ENCODE measurements around the gene PCSK7.

DNA sequence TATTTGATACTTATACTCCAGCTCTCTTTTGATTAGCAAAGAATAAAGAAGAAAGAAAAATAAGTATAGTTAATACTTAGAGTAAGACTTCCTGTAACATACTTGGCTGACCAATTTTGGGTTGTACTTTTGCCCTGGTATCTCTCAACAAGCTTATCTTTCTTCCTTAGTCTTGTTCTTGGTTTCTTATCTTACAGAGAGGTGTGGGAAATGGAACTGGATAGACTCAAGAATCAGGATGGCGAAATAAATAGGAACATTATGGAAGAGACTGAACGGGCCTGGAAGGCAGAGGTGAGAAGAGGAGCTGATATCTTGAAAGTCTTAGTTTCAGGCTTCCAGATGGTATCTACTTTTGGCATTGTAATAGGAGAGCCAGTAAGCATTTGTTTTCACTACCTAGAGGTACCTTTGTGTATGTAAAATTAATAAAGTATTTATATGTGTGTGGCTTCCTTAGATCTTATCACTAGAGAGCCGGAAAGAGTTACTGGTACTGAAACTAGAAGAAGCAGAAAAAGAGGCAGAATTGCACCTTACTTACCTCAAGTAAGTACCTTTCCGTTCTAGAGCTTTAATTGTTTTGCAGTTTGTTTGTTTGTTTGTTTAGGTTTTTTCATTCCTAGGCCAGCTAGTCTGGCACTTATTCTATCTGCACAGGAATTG lies 48.0 kb upstream of the PCSK7 start:
- TF ChIP-seq, protein P1, sequence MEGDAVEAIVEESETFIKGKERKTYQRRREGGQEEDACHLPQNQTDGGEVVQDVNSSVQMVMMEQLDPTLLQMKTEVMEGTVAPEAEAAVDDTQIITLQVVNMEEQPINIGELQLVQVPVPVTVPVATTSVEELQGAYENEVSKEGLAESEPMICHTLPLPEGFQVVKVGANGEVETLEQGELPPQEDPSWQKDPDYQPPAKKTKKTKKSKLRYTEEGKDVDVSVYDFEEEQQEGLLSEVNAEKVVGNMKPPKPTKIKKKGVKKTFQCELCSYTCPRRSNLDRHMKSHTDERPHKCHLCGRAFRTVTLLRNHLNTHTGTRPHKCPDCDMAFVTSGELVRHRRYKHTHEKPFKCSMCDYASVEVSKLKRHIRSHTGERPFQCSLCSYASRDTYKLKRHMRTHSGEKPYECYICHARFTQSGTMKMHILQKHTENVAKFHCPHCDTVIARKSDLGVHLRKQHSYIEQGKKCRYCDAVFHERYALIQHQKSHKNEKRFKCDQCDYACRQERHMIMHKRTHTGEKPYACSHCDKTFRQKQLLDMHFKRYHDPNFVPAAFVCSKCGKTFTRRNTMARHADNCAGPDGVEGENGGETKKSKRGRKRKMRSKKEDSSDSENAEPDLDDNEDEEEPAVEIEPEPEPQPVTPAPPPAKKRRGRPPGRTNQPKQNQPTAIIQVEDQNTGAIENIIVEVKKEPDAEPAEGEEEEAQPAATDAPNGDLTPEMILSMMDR (IDR thresholded peaks at IDR 0.05 in 2 of 3, conservative IDR thresholded peaks at IDR 0.05 in 1 of 3; ENCODE audit: control insufficient read depth in 2 of 3, extremely low read depth in 1 of 3, insufficient read depth in 1 of 3, low read depth in 3 of 3, low read length in 3 of 3): no peak
- no peak for TF ChIP-seq SP1 (IDR thresholded peaks at IDR 0.05; ENCODE audit: low read depth, low read length)
- no peak for TF ChIP-seq YY1 (IDR thresholded peaks at IDR 0.05; ENCODE audit: low read depth, low read length)
- no peak for TF ChIP-seq ZNF274 (IDR thresholded peaks at IDR 0.05; ENCODE audit: insufficient read depth, insufficient read length)
- TF ChIP-seq TAF1 (IDR thresholded peaks at IDR 0.05; ENCODE audit: borderline replicate concordance, low read depth, low read length): no peak
- TF ChIP-seq POLR2A (IDR thresholded peaks at IDR 0.05; ENCODE audit: low read depth, low read length): no peak
- no peak for TF ChIP-seq EZH2 (IDR thresholded peaks at IDR 0.05; ENCODE audit: borderline replicate concordance, control insufficient read depth, low read depth, low read length)
- TF ChIP-seq, protein P2, sequence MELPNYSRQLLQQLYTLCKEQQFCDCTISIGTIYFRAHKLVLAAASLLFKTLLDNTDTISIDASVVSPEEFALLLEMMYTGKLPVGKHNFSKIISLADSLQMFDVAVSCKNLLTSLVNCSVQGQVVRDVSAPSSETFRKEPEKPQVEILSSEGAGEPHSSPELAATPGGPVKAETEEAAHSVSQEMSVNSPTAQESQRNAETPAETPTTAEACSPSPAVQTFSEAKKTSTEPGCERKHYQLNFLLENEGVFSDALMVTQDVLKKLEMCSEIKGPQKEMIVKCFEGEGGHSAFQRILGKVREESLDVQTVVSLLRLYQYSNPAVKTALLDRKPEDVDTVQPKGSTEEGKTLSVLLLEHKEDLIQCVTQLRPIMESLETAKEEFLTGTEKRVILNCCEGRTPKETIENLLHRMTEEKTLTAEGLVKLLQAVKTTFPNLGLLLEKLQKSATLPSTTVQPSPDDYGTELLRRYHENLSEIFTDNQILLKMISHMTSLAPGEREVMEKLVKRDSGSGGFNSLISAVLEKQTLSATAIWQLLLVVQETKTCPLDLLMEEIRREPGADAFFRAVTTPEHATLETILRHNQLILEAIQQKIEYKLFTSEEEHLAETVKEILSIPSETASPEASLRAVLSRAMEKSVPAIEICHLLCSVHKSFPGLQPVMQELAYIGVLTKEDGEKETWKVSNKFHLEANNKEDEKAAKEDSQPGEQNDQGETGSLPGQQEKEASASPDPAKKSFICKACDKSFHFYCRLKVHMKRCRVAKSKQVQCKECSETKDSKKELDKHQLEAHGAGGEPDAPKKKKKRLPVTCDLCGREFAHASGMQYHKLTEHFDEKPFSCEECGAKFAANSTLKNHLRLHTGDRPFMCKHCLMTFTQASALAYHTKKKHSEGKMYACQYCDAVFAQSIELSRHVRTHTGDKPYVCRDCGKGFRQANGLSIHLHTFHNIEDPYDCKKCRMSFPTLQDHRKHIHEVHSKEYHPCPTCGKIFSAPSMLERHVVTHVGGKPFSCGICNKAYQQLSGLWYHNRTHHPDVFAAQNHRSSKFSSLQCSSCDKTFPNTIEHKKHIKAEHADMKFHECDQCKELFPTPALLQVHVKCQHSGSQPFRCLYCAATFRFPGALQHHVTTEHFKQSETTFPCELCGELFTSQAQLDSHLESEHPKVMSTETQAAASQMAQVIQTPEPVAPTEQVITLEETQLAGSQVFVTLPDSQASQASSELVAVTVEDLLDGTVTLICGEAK (IDR thresholded peaks at IDR 0.05; ENCODE audit: borderline replicate concordance): no peak

All from GM12878 (cell line).